Fibroblast of skin of left biceps (primary cell): ENCODE data around the gene LGALS3BP.

Source experiments
- DNase-seq, 2 experiments: peaks; one replicate each; pipeline ENCODE4 v3.0.0-alpha.2; 2013; ENCODE audit warnings: low read depth in 2 of 2

LGALS3BP gene

DNA sequence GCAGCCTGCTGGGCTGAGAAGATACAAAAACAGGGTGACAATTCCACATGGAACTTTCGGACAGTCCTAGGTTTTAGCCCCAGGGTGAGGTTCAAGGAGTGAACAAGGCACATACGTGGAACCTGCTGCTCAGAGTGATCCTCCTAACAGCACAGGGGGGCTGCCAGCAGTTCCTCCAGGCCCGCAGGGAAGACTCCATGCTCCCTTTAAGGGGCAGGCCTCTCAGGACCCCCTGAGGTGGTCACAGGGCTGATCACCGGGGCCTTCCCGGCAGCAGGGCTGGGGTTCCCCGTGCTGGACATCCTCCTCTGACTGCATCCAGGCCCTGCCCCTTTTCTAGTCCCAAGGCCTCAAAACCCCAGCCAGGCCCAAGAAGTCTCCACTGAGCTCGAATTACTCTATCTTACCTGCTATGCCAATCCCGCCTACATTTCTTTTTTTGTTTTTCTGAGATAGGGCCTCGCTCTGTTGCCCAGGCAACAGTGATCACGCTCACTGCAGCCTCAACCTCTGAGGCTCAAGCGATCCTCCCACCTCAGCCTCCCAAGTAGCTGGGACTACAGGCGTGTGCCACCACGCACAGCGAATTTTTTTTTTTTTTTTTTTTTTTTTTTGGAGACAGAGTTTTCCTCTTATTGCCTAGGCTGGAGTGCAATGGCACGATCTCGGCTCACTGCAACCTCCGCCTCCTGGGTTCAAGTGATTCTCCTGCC lies 19.5 kb upstream of the LGALS3BP start:
- DNase-seq = no peak

GRCh38 chr17:78998311-78999055 lies 18.8 kb upstream of the LGALS3BP start:
- no peak for DNase-seq

- DNase-seq = no peak
Measured at GRCh38 chr17:78997881-78998280, 18.2 kb upstream of the LGALS3BP start.

GRCh38 chr17:78997231-78997741 lies 17.6 kb upstream of the LGALS3BP start:
- DNase-seq = no peak

GRCh38 chr17:78996781-78997201 lies 17.1 kb upstream of the LGALS3BP start:
- DNase-seq = no peak

DNA sequence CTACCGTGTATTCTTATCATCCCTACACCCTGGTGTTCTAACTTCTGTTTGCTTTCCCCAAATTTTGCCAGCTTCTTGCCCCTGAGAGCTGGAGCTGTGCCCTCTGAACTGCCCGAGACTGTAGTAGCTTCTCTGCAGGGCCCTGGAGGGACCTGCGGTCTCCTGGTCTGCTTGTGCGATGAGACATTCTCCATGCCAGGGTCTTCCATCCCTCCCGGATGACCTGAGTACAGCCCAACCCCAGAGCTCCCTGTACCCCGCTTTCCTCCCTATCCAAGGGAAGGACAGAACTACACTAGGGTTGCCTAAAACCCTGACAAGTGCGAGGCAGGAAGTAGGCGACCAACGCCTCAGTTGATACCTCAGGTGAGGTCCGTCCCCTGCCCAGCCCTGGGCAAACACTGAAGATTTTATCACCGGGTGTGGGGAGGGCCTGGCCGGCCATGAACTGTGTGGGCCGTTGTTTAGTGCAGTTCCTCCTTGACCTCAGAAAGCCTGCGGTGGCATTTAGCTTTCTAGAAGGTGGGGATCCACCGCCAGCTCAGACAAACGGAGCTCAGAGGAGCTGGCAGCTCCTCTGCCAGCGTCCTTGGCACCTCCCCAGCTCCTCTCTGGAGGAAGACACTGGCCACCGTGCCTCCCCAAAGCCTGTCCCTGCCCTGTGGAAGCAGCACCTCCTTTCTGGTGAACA lies 16.2 kb upstream of the LGALS3BP start:
- no peak for DNase-seq

DNA sequence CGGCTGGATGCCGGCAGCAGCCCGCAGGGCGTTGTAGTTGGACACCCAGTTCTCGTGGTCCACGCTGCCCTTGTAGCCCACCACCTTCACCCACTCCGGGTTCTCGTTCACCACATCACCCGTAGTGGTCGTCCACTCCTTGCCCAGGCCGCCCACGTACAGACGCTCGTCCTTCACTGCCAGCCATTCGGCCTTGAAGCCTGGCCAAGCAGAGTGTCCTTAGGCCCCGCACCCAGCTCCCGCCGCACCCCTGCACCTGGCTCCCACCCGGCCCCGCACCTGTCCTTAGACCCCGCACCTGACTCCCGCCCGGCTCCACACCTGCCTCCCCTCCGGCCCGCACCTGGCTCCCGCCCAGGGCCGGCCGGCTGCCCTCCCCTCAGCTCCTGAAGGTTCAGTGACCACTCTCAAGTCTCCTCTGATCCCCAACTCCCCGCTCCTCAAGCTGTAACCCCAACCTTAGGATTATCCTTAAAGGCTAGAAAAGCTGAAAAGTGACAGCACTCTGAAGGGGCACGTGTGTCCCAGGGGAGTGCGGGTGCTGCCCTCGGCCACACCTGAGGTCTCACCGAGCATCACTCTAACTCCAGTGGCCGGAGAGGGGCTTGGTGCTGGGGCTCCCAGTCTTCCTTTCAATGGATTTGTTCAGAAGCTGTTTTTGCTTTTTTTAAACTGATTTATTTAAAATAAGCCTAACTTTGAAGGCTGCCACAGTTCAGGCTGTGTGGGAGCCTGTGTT lies 15.5 kb upstream of the LGALS3BP start:
- no peak for DNase-seq

DNA sequence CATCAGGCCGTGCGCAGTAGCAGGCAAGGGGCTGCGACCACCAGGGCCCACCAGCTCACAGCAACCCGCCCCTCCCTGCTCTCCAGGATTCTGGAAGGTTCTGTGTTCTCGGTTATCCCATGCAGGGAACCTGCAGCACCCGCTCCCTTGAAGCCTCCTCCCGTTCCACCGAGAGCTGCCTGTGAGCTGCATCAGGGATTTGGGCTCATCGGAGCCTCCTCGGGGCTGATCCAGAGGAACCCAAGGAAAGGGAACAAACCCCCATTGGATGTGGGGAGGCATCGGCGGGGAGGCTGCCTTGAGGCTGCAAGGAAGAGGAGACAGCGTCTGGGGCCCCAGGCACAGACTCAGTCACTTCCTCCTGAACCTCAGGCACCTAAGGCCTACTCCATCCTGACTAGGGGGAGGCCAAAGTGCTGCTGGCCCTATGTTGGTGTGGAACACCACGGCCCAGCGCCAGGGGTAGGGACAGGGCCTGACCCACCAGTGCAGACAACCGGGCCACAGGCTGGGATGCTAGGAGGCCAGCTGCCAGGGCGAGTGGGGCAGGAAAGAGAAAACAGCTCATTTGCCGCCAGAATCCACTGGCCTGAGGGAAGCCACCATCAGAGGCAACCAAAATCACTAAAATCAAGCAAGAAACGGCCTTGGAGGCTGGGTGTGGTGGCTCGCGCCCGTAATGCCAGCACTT lies 14.4 kb upstream of the LGALS3BP start:
- DNase-seq = no peak

DNA sequence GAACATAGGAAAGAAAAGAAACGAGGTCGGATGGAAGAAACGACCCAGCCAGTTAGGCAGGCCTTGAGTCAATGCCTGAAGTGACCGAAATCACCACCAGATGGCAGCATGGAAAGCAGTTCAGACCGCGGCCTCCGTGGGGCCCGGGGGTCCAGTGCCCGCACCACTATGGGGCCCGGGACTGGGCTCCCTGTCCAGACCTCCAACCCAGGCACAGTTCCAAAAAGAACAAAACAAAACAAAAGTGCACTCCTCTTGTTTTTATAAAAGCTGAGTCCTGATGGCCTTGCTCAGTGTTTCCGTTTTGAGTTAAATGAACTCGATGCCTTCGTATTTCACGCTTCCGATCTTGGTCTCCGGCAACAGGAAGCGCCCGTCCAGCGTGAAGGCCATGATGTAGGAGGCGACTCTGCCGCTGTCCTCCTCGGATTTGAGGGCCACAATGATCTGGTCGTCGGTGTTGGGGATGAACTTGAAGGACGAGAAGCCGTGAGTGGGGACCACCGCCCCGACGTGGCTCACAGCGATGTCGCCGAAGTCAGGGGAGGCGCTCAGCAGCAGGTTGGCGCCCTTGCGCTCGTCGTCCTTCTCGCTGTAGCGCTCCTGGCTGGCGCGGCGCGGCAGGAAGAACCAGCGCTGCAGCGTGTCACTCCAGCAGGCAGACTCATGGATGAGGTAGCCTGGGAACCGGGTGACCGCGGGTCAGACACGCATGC lies 13.7 kb upstream of the LGALS3BP start:
- DNase-seq = no peak

GRCh38 chr17:78992542-78993212 lies 13.0 kb upstream of the LGALS3BP start:
- DNase-seq = no peak

- no peak for DNase-seq
Measured at GRCh38 chr17:78991906-78992532, 12.3 kb upstream of the LGALS3BP start.

GRCh38 chr17:78991017-78991738 lies 11.5 kb upstream of the LGALS3BP start:
- no peak for DNase-seq

GRCh38 chr17:78990349-78991016 lies 10.8 kb upstream of the LGALS3BP start:
- DNase-seq = no peak

- no peak for DNase-seq
Measured at GRCh38 chr17:78988152-78988551, 8.4 kb upstream of the LGALS3BP start.

DNA sequence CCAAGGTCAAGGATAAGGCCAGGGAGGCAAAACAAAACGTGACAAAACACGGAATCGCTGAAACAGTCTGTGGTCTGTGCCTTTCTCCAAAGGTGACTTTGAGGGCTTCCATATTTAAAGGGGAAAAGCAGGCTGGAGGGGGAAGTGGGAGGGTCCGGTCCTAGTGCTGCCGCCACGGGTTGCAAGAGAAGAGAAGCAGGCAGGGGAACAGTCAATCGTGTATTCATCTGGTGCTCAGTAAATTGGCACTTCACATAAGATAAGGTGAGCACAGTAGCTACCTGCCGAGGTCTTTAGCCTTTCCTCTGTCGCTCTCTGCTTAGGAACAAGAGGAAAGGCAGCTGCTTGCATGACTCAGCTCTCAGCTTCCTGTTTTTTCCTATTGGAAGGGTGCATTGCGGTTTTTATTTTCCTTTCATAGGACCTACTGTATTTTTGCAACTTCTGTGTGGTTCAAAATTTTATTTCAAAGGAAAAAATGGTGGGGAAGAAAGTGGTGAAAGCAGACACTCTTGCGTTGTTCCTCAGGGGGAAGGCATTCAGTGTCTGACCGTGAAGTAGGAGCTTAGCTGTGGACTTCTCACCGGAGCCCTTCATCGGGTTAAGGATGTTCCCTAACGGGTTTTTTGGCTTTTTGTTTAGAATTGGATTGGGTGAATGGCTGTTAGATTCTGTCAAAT lies 7.1 kb upstream of the LGALS3BP start:
- DNase-seq = no peak

DNA sequence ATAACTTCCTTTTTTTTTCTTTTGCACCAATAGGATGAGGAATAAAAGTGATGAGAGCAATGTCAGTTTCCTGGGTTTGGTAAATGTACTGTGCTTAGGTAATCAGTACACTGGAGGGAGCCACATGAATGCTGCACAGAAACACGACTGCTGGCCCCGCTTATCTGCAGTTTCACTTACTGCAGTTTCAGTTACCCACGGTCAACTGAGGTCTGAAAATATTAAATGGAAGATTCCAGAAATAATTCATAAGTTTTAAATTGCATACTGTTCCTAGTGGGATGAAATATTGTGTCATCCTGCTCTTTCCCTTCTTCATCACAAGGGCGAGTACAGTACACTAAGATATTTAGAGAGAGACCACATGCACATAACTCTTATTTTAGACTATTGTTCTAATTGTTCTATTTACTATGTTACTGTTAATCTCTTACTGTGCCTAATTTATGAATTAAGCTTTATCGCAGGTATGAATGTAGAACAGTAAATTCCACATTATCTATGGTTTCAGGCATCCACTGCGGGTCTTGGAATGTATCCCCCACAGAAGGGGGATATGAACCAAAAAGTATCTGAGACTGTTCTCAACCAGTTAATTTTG lies 6.4 kb upstream of the LGALS3BP start:
- DNase-seq = no peak

DNA sequence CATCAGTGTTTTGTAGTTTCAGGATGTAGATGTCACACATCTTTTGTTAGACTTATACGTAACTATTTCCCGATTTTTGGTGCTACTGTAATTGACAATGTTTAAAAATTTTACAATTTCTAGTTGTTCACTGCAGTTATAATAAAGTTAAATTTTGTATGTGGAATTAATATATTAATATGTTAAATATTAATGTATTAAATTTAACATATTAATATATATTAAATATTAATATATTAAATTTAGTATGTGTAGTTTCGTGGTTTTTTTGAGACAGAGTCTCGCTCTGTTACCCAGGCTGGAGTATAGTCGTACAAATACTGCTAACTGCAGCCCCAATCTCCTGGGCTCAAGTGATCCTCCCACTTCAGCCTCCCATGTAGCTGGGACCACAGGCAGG lies 5.7 kb upstream of the LGALS3BP start:
- DNase-seq = no peak
